ENCODE results near the gene CCDC27. TPM values are rescaled to one million over a fixed set of nuclear protein-coding genes. Genes with fewer than 3 reads are reported as not detected.

Gene CCDC27
- total and polyA plus RNA-seq, 4 donors, result not detected

DNA sequence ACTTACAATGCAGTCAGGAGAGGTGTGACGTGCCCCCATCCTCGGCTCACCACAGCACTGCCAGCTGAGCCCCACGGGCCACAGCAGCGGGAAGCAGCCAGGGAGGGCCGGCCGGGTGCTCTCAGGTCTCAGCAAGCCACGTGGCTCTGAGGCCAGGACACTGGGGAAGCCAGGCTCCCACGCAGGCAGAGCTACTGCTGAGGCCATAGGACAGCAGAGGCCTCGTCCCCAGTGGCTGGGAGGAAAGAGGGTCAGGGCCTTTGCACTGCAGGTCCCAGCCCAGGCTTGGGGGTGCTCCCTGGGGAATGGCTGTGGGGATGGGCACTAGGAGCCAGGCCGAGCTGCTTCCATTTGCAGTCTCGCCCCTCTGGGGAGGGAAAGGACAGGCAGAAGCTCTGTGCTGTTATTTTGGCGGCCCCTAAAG lies 38.3 kb downstream of the CCDC27 start:
- WGBS, result 86% methylated on average over 12 of the region's 12 CpGs
- no peak overlapping the region for H3K27ac ChIP-seq (ENCODE audit: low read depth in 1 of 2, low read length in 2 of 2)
- no peak overlapping the region for H3K9ac ChIP-seq (ENCODE audit: low read depth in 1 of 2, low read length in 2 of 2)
- DNase-seq (ENCODE audit: low spot score), result no peak
- H3K36me3 ChIP-seq (ENCODE audit: control insufficient read depth in 4 of 4, insufficient read depth in 3 of 4, low read depth in 1 of 4, low read length in 3 of 4), result peaks cover 0 to 23% (median 4%) of the 10 kb centered on the region in 4 donors
- peaks cover 4 to 45% (median 28%) of the 10 kb centered on the region in 4 donors for H3K4me1 ChIP-seq (ENCODE audit: control insufficient read depth in 4 of 4, insufficient read depth in 4 of 4, low read length in 3 of 4)
- no peaks in the 10 kb centered on the region for H3K9me3 ChIP-seq (ENCODE audit: control insufficient read depth in 4 of 4, low read length in 3 of 4)
- no peak overlapping the region for H3K4me3 ChIP-seq (ENCODE audit: low read depth in 1 of 3, low read length in 3 of 3)
- TF ChIP-seq YY1 (IDR thresholded peaks at IDR 0.05) (no peak), TAF1 (conservative IDR thresholded peaks at IDR 0.05) (no peak), NR2F2 (IDR thresholded peaks at IDR 0.05) (no peak), GABPA (IDR thresholded peaks at IDR 0.05 in 1 of 2, conservative IDR thresholded peaks at IDR 0.05 in 1 of 2) (no peak), EGR1 (IDR thresholded peaks at IDR 0.05; ENCODE audit: low read depth in 2 of 2) (no peak), HNF4G (IDR thresholded peaks at IDR 0.05) (no peak), RAD21 (IDR thresholded peaks at IDR 0.05) (no peak), JUND (IDR thresholded peaks at IDR 0.05) (no peak), FOXA1 (IDR thresholded peaks at IDR 0.05) (no peak), HNF4A (conservative IDR thresholded peaks at IDR 0.05) (no peak), SP1 (IDR thresholded peaks at IDR 0.05) (no peak), FOXA2 (IDR thresholded peaks at IDR 0.05) (no peak)
- TF ChIP-seq, protein P1, sequence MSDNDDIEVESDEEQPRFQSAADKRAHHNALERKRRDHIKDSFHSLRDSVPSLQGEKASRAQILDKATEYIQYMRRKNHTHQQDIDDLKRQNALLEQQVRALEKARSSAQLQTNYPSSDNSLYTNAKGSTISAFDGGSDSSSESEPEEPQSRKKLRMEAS (IDR thresholded peaks at IDR 0.05), result no peak
- TF ChIP-seq, protein P2, sequence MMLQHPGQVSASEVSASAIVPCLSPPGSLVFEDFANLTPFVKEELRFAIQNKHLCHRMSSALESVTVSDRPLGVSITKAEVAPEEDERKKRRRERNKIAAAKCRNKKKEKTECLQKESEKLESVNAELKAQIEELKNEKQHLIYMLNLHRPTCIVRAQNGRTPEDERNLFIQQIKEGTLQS (IDR thresholded peaks at IDR 0.05), result no peak
- TF ChIP-seq, protein P3, sequence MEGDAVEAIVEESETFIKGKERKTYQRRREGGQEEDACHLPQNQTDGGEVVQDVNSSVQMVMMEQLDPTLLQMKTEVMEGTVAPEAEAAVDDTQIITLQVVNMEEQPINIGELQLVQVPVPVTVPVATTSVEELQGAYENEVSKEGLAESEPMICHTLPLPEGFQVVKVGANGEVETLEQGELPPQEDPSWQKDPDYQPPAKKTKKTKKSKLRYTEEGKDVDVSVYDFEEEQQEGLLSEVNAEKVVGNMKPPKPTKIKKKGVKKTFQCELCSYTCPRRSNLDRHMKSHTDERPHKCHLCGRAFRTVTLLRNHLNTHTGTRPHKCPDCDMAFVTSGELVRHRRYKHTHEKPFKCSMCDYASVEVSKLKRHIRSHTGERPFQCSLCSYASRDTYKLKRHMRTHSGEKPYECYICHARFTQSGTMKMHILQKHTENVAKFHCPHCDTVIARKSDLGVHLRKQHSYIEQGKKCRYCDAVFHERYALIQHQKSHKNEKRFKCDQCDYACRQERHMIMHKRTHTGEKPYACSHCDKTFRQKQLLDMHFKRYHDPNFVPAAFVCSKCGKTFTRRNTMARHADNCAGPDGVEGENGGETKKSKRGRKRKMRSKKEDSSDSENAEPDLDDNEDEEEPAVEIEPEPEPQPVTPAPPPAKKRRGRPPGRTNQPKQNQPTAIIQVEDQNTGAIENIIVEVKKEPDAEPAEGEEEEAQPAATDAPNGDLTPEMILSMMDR (IDR thresholded peaks at IDR 0.05; ENCODE audit: low read depth, low read length, missing input control), result no peak
- TF ChIP-seq, protein P4, sequence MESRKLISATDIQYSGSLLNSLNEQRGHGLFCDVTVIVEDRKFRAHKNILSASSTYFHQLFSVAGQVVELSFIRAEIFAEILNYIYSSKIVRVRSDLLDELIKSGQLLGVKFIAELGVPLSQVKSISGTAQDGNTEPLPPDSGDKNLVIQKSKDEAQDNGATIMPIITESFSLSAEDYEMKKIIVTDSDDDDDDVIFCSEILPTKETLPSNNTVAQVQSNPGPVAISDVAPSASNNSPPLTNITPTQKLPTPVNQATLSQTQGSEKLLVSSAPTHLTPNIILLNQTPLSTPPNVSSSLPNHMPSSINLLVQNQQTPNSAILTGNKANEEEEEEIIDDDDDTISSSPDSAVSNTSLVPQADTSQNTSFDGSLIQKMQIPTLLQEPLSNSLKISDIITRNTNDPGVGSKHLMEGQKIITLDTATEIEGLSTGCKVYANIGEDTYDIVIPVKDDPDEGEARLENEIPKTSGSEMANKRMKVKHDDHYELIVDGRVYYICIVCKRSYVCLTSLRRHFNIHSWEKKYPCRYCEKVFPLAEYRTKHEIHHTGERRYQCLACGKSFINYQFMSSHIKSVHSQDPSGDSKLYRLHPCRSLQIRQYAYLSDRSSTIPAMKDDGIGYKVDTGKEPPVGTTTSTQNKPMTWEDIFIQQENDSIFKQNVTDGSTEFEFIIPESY (IDR thresholded peaks at IDR 0.05), result no peak
- H3K27me3 ChIP-seq (ENCODE audit: control insufficient read depth in 4 of 4, insufficient read depth in 4 of 4, low read length in 3 of 4), result no peaks in the 10 kb centered on the region

DNA sequence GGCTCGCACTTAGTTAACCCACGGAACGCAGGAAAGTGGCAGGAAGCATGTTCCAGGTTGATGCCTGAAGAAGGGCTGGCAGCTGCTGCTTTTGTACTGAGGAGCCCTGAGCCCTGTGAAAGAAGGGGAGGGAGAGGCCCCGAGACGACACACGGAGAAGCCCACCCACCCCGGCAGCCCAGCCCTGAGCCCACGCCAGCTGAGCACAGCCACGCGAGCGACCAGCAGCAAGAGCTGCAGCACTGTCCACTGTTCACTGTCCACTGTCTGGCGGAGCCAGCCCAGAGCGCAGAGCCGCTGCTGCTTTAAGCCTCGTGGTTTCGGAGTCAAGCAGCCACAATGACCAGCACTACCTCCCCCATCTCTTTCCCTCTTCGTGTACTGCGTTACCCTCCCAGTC lies 38.7 kb downstream of the CCDC27 start:
- TF ChIP-seq, protein P1 (IDR thresholded peaks at IDR 0.05), result no peak
- TF ChIP-seq EGR1 (IDR thresholded peaks at IDR 0.05; ENCODE audit: low read depth in 2 of 2), result no peak
- TF ChIP-seq TAF1 (conservative IDR thresholded peaks at IDR 0.05), result no peak
- WGBS, result 92% methylated on average over 18 of the region's 18 CpGs
- no peak for DNase-seq (ENCODE audit: low spot score)
- Histone ChIP-seq H3K27ac (ENCODE audit: low read depth in 1 of 2, low read length in 2 of 2) (no peak overlapping the region), H3K4me3 (ENCODE audit: low read depth in 1 of 3, low read length in 3 of 3) (no peak overlapping the region), H3K9ac (ENCODE audit: low read depth in 1 of 2, low read length in 2 of 2) (no peak overlapping the region), H3K9me3 (ENCODE audit: control insufficient read depth in 4 of 4, low read length in 3 of 4) (no peaks in the 10 kb centered on the region), H3K27me3 (ENCODE audit: control insufficient read depth in 4 of 4, insufficient read depth in 4 of 4, low read length in 3 of 4) (no peaks in the 10 kb centered on the region), H3K36me3 (ENCODE audit: control insufficient read depth in 4 of 4, insufficient read depth in 3 of 4, low read depth in 1 of 4, low read length in 3 of 4) (peaks cover 0 to 23% (median 4%) of the 10 kb centered on the region in 4 donors), H3K4me1 (ENCODE audit: control insufficient read depth in 4 of 4, insufficient read depth in 4 of 4, low read length in 3 of 4) (peaks cover 4 to 41% (median 26%) of the 10 kb centered on the region in 4 donors)

All from liver (tissue), 9 donors.